Stimulated activated CD8-positive, alpha-beta memory T cell treated with anti-CD3 and anti-CD28 coated beads, Interleukin-4, amount 100 ng/mL, for 4 hours (primary cell): Measurements from ENCODE around the gene ZBTB44.
"Not testable (repeated sequence)": the region's sequence is repeated elsewhere in the genome, so short reads cannot be mapped to it uniquely, and the experiment has no call there.

Experiments
- DNase-seq, 2 donors: peaks; one replicate each; pipeline ENCODE4 v3.0.0-alpha.2; 2020; ENCODE audit warnings: low read depth in 2 of 2, low spot score in 1 of 2

ZBTB44 gene, protein sequence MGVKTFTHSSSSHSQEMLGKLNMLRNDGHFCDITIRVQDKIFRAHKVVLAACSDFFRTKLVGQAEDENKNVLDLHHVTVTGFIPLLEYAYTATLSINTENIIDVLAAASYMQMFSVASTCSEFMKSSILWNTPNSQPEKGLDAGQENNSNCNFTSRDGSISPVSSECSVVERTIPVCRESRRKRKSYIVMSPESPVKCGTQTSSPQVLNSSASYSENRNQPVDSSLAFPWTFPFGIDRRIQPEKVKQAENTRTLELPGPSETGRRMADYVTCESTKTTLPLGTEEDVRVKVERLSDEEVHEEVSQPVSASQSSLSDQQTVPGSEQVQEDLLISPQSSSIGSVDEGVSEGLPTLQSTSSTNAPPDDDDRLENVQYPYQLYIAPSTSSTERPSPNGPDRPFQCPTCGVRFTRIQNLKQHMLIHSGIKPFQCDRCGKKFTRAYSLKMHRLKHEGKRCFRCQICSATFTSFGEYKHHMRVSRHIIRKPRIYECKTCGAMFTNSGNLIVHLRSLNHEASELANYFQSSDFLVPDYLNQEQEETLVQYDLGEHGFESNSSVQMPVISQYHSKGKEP

DNA sequence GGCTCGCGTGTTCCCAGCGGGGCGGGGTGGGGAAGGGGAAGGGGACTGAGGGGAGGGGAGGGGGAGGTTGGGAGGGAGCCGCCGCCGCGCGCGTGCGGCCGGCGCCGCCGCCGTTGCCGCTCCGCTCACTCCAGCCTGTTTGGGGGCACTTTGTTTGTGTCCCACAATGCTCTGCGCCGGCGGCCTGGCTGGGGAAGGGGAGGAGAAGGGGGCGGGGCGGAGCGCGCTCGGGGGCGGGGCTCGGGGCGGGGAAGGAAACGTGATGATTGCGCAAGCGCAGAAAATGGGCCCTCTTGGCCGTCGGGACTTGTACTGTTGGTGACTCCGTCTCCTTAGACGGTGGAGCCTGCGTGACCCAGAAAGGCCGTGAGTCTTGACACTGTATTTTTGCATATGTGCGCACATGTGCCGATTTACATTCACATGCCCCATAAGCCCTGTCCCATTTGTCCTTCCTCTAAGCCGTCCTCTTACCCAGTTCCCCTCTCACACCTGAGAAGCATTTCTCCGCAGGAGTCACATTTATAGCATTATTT is at the start of gene ZBTB44:
Gene ZBTB44, minus strand, starts transcription at position 168 of the 536 bp plus-strand sequence. CDS start 53,044 bp downstream, outside the sequence.
- peak; percentile 81 to 82 for DNase-seq

DNA sequence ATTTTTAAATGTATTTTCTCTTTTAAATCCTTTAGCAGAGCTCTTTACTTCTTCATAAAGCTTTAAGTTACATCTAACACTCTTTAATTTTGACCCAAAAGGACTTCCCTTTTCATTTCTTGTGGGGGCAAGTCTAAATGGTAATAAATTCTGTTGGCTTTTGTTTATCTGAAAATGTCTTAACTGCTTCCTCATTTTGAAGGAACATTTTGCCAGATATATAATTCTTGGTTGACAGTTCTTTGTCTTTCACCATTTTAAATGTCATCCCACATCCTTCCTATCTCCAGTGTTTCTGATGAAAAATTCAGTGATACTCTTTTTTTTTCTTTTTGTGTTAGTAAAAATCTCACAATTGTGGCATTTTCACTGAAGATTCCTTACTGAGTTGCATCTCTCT is 44.7 kb upstream of the ZBTB44 start:
- DNase-seq = no peak

DNA sequence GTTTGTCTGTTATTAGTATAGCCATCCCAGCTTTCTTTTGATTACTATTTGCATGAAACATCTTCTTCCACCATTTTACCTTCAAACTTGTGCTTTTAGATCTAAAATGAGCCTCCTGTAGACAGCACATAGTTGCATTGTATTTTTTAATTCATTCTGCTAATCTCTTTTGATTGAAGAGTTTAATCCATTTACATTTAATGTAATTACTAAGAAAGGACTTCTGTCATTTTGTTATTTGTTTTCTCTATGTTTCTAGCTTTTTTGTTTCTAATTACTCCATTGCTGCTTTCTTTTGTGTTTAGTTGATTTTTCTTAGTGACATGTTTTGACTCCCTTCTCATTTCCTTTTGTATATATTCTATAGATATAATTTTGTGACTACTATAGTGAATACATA is 43.7 kb upstream of the ZBTB44 start:
- DNase-seq = no peak

DNA sequence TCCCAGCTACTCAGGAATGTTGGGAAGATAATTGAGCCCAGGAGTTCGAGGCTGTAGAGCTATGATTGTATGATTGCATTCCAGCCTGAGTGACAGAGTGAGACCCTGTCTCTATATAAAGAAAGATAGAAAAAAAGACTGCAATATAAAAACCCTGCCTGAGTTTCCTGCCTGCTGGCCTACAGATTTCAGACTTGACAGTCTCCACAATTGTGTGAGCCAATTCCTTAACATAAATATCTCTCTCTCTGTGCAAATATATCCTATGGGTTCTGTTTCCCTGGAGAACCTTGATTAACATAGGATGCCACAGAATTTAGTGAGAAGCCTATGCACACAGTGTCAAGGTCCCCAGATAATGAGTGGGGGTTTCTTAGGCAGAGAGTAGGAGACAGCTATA is 32.5 kb upstream of the ZBTB44 start:
- DNase-seq = no peak

DNA sequence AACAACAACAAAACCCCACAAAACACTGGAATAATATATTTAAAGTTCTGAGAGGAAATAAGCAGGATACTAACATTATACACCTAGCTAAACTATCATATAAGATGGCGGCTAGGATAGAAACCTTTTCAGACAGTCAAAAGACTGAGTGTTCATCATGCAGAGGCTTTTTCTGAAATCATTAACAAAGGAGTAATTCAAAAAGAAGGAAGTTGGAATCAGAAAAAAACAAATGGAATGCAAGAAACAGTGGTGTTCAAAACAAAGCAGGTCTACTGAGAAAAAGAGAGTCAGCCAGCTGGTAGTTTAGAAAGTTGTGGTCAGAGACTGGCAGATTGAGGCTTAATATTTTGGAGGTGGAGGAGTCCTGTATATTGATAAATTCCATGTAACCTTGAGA is 30.1 kb upstream of the ZBTB44 start:
- no peak for DNase-seq

DNA sequence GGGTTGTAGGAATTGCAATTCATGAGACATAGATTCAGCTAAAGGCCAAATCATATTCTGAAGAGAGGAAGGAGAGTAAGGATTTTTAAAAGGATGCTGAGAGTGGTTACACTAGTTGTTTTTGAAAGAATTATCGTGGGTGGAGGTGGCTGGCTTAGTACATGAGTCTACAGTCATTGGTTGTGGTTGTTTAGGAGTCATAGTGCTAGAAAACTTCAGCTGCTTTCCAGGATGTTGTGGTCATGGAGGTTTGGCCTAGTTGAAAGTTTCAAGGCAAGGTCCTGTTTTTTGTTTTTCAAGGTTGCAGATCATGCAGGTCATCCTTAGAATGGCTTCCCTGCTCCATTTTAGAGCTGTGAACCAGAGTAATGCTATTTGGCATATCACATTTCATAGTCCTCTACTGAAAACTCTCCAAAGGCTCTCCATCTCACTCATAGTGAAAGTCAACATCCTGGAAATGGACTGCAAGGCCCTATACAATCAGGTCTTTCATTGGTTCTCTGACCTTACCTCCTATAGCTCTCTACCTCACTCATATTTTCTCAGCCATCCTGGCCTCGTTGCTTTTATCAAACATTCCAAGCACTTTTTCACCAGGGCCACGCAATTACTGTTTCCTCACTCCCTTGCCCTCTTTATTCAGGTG is 26.1 kb upstream of the ZBTB44 start:
- DNase-seq = no peak

DNA sequence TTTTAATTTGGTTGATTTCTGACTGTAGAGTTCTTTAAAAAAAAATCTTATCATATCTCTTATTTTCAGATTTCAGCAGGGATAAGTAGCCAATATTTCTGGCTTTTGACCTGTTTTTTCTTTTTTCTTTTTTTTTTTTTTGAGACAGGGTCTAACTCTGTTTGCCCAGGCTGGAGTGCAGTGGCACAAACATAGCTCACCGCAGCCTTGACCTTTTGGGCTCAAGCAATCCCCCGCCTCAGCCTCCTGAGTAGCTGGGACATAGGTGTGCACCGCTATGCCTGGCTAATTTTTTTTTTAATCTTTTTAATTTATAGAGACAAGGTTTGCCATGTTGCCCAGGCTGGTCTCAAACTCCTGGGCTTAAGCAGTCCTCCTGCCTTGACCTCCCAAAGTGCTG is 23.9 kb upstream of the ZBTB44 start:
- no peak for DNase-seq

DNA sequence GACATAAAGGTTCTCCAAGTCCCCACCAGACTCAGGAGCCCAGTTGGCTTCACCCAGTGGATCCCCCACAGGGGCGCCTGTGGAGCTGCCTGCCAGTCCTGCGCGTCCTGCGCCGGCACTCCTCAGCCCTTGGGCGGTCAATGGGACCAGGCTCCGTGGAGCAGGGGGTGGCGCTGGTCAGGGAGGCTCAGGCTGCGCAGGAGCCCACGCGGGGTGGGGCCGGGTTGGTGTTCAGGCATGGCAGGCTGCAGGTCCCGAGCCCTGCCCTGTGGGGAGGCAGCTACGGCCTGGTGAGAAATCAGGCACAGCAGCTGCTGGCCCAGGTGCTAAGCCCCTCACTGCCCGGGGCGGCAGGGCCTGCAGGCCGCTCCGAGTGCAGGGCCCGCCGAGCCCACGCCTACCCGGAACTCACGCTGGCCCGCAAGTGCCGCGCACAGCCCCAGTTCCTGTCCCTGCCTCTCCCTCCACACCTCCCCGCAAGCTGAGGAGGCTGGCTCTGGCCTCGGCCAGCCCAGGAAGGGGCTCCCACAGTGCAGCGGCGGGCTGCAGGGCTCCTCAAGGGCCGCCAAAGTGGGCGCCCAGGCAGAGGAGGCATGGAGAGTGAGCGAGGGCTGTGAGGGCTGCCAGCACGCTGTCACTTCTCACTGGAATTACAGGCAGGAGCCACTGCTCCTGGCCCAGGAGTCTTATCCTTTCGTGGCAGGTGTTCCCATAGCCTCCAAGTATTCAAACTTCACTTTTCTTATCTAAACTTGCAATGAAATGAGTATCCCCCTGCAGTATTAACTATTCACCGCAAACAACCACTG is 22.8 kb upstream of the ZBTB44 start:
- no peak for DNase-seq

DNA sequence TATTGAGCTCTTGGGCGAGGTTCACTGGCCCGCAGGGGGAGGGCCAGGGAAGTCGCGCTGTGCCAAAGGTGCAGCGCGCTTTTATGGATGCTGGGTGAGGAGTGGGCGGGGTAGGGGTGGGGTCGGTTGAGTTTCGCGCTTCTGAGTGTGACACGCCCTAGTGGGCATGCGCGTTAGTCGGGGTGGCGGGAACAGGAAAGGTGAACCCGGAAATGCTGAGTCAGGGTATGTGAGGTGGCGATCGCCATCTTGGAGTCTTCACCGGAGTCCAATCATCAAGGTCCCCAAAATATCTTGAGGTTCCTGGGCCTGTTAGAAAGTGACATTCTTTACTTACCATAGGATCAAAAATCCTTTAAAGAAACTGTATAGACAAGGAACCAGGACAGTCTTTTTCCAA is 16.7 kb upstream of the ZBTB44 start:
- not testable (repeated sequence) for DNase-seq

DNA sequence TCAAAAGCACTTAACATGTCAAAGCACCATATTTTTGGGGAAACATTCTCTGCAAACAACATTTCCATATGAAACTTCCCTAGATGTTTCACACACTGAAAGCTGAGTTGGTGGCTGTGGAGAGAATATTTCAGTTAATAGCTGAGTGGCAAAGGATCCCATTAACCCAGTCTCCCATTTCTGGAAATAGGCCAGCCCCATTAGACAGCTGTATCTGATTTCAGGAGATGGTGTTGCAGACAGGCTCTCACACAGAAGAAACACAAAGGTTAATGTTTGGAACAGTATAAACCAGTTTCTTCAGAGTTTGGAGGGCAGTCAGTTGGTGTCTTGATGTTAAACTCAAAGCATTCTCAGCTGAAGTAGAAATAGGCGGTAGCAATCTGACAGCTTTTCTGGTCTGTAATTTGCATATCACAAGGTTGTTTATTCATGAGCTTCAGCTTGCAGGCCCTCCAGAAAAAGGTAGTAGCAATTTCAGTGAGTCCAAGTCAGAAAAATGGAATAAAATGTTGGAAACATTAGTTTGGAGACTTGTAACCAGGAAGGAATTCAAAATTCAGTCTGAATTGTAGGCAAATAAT is 15.5 kb upstream of the ZBTB44 start:
- no peak for DNase-seq

DNA sequence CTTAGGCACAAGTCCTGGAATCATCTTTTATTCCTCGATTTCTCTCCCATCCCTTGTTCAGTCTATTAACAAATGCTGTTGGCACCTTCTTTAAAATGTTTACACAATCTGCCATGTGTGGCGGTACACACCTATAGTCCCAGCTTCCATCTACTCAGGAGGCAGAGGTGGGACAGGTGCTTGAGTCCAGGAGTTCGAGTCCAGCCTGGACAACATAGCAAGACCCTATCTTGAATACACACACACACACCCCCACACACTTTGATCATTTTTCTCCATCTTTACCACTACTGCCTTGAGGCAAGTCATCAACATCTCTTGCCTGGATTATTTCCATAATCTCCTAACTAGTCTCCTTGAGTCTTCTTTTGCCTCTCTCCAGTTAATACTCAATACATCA is 13.7 kb upstream of the ZBTB44 start:
- DNase-seq = no peak

DNA sequence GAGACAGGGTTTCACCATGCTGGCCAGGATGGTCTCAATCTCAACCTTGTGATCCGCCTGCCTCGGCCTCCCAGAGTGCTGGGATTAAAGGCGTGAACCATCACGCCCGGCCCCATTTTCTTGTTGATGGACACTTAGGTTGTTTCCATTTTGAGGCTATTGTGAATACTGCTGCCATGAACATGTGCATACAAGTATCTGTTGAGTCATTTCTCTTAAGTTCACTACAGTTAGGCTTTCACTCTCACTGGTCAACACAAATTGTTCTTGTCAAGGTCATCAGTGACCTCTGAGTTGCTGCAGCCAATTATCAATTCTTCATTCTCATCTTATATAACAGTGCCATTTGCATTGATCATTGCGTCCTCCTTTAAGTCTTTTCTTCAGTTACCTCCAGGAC is 13.0 kb upstream of the ZBTB44 start:
- DNase-seq = no peak

DNA sequence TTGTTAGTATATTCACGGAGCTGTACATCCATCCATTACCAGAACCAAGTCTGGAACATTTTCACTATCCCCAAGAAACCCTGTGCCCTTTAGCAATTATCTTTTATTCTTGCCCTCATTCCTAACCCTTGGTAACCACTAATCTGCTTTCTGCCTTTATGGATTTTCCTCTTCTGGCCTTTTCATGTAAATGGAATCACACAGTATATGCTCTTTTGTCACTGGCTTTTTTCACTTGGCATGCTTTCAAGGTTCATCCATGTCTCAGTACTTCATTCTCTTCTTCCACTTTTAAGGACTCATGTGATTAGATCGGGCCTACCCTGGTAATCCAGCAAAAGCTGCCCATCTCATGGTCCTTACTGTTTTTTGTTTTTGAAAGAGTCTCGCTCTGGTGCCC is 11.0 kb upstream of the ZBTB44 start:
- no peak for DNase-seq

DNA sequence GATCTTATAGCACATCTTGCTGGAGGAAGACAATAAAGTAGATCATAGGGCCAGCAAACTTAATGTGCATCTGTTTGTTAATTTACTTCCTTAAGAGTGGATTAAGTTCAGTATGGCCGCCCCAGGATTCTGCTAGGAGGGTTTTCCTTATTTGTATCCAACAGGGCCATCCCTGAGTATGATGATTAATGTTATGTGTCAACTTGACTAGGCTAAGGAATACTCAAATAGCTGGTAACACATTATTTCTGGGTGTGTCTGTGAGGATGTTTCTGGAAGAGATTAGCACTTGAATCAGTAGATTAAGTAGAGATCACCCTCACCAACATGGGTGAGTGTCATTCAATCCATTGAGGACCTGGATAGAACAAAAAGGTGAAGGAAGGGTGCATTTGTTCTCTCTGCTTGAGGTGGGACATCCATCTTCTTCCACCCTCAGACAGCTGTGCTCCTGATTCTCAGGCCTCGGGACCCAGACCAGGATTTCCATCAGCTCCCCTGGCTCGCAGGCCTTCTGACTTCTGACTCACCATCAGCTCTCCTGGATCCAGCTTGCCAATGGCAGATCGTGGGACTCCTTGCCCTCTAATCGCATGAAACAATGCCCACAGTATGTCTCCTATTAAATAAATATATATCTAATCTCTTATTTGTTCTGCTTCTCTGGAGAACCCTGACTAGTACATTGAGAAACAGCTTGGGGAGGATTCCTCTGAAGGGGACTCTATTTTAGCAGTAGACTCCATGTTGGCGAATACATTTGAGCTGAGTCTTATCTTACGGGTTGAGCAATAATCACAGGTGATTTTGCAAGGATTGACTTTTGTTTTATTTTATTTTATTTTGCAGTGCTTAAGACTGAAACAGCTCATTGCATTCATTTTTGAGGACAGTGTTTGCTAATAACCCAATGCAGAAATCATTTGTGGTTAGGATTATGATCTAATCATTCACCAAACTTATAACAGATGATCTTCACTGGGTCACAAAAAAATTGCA is 9.0 kb upstream of the ZBTB44 start:
- no peak for DNase-seq

DNA sequence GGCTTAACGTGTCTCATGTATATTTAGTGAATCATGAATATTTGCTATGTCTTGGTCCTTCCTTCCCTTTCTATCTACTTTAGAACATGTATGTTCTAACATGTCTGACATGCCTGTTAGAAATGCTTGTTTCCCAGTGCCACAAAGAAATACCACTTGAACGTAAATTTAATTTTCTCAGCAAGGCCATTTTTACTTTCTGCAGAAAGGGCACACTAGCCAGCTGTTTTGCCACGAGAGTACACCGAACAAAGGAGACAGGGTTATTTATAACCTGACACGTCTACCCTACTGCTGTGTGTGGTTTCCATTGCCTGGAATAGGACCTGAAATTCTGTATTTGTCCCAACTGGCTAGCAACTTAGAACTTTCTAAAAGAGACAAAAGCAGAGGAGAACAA is 7.4 kb upstream of the ZBTB44 start:
- no peak for DNase-seq

DNA sequence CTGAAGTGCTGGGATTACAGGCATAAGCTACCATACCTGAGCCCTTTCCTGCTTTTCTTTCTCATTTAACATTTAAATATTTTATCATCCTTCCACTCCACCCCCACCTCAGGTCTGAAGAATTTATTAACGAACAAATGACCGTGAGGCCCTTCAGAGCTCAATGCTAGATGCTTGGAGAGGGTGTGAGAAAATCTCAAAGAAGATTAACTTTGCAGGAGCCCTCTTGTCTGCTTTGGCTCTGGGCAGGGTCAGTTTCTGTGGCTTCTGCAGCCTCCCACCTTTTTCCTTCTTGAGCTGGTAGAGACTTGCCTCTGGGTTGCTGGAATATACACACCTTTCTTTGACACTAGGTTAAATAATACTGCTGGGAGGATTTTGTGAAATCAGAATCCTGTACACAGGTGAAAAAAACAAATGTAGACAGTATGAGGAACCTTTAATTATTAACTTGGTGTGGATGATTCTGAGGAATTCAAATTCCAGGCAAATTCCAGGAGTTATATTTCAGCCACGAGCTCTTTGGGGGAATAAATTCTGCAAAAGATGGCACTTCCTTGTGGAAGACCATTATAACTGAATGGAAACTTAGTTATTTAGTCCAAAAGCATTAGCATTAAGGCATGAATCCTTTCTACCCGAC is 3.4 kb upstream of the ZBTB44 start:
- no peak for DNase-seq

DNA sequence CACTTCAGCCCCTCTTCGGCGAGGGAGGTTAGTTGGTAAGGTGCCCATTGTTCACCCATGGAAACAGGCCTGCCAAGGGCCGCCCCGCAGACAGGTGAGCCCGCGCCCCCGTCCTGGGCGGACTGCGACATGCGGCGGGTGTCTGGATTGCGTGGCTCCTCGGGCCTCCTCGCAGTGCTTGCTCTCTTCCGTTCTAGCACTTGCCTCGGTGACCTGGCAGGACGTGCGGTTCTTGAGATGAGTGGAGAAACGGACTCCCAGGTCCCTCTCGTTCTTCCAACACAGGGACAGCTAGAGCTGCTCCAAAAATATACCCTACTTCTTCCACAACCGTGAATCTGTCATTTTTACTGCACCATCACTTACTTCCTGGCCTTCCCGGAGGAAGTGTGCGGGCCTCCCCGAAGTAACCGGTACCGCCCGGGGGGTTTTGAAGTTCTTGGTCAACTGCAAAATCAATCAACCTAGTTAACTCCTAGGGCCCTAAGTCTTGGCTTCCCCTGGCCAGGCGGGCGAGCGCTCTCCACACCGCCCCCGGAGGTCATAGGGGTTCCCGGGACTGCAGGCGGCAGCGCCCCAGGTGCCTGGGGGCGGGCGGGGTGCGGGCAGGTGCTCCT is 745 bp upstream of the ZBTB44 start:
- peak in 1 of 2 donors; percentile 5 for DNase-seq

DNA sequence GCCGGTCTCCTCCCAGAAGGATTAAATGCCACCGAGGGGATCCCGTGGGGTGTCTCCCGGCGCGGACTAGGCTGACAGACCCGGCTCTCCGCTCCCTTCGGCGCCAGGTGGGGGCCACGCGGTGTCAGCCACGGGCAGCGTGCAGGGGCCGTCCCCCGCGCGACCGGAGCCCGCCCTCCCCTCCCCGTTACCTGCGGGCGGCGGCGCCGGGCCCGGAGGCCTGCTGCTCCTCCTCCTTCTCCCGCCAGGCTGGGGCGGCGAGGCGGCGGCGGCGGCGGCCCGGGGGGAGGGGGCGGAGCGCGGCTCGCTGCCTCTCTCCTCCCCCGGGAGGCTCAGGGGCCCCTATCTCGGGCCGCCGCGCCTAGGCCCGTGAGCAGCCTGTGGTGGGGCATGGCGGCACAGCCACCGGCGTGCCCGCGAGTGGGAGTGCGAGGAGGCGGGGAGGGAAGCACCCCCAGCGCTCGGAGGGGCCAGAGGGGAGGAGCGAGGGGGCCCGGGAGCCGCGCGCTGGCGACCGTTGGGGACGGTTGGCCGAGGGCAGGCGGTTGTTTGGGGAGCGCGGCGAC is 450 bp downstream of the ZBTB44 start:
- peak; percentile 22 to 47 for DNase-seq
